Smooth muscle cell (in vitro differentiated cells): ENCODE data around the gene OR2T34. TPM values are rescaled to one million over a fixed set of nuclear protein-coding genes. Genes with fewer than 3 reads are reported as not detected.
"Not testable (repeated sequence)": the region's sequence is repeated elsewhere in the genome, so short reads cannot be mapped to it uniquely, and the experiment has no call there.

Experiments
- DNase-seq: peaks from one replicate; lab custom pipeline; 2025; ENCODE audit not compliant: unreplicated experiment; lab: John Stamatoyannopoulos, UW
- H2AFZ ChIP-seq: fragments of 200-600 bp; sonication (generic); 2 replicates; pipeline ENCODE4 v1.6.0; 2016; ENCODE audit warnings: antibody characterized with exemption, low read depth, mild to moderate bottlenecking
- H3F3A ChIP-seq: fragments of 200-600 bp; sonication (generic); 2 replicates; pipeline ENCODE4 v1.6.0; 2017; ENCODE audit warnings: antibody characterized with exemption, low read depth
- H3K27ac ChIP-seq: fragments of 200-600 bp; sonication (generic); 2 replicates; pipeline ENCODE4 v1.5.1; 2016; ENCODE audit warnings: low read depth, mild to moderate bottlenecking
- H3K27me3 ChIP-seq: fragments of 200-600 bp; sonication (generic); 2 replicates; pipeline ENCODE4 v1.6.1; 2016; ENCODE audit warnings: low read depth, mild to moderate bottlenecking
- H3K36me3 ChIP-seq: fragments of 200-600 bp; sonication (generic); 2 replicates; pipeline ENCODE4 v1.5.1; 2016; ENCODE audit warnings: low read depth
- H3K4me1 ChIP-seq: fragments of 200-600 bp; sonication (generic); 2 replicates; pipeline ENCODE4 v1.5.1; 2016; ENCODE audit warnings: low read depth
- H3K4me2 ChIP-seq: fragments of 200-600 bp; sonication (generic); 2 replicates; pipeline ENCODE4 v1.6.0; 2016; ENCODE audit warnings: mild to moderate bottlenecking
- H3K4me3 ChIP-seq: fragments of 200-600 bp; sonication (generic); 2 replicates; pipeline ENCODE4 v1.5.1; 2016; ENCODE audit warnings: mild to moderate bottlenecking
- H3K79me2 ChIP-seq: fragments of 200-600 bp; sonication (generic); 2 replicates; pipeline ENCODE4 v1.6.0; 2016; ENCODE audit warnings: low read depth, mild to moderate bottlenecking
- H3K9ac ChIP-seq: fragments of 200-600 bp; sonication (generic); 2 replicates; pipeline ENCODE4 v1.6.0; 2016; ENCODE audit warnings: low read depth
- H3K9me3 ChIP-seq: fragments of 200-600 bp; sonication (generic); replicated peaks from 2 replicates; pipeline ENCODE4 v1.5.1; 2016; ENCODE audit warnings: low read depth
- H4K20me1 ChIP-seq: fragments of 200-600 bp; sonication (generic); 2 replicates; pipeline ENCODE4 v1.6.0; 2016; ENCODE audit warnings: low read depth
- WGBS: methylation state at CpG from one replicate; pipeline ENCODE4 v1.1.7; 2016; ENCODE audit warnings: low lambda C conversion rate; 5-methylcytosine and 5-hydroxymethylcytosine counted together
- polyA plus RNA-seq: library from polyadenylated mRNA; unstranded; fragments of >200 nt; fragmentation: Nextera tagmentation; extraction: Ambion mirVana; gene quantifications from 2 replicates; pipeline ENCODE4 v1.2.1, GENCODE V29; 2016
- small RNA-seq: library from RNA; depleted of rRNA; stranded (forward); fragments of <200 nt; gene quantifications from one replicate; pipeline ENCODE3, GENCODE V24; 2014
- total RNA-seq: library from RNA; depleted of rRNA; stranded (reverse); fragments of >200 nt; gene quantifications from 2 replicates; pipeline ENCODE4 v1.2.3, GENCODE V29; 2014

The OR2T34 gene
- total and polyA plus RNA-seq, 2 experiments from 2014 or later = not detected

- not testable (repeated sequence) for H3K79me2 ChIP-seq, H3K4me3 ChIP-seq, H4K20me1 ChIP-seq, H3K9ac ChIP-seq, H2AFZ ChIP-seq, H3F3A ChIP-seq, DNase-seq, H3K9me3 ChIP-seq, H3K27me3 ChIP-seq, H3K27ac ChIP-seq, H3K4me2 ChIP-seq, H3K36me3 ChIP-seq, H3K4me1 ChIP-seq
- WGBS = no CpG with 5 or more reads among the region's 6 CpGs
Measured at GRCh38 chr1:248551027-248551426, 23.5 kb downstream of the OR2T34 start.

DNA sequence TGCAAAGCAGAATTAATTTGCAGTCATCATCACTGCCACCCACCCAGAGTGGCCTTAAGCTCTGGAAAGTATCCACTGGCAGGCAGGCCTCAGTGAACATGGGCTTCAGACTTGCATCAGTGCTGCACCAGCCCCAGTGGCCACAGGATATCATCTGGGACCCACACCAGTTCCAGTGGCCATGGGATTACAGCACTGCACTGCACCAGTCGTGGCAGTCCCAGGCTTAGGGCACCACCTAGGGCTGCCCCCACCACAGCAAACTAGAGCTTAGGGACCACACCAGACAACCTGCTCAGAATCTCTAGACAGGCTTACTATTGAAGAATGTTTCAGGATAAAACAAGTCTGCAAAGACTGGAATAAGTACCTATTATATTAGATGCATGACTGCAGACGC is 27.2 kb downstream of the OR2T34 start:
- H3K36me3 ChIP-seq, H3K27me3 ChIP-seq, H3K4me3 ChIP-seq, H3F3A ChIP-seq, H4K20me1 ChIP-seq, H3K9me3 ChIP-seq, H3K4me1 ChIP-seq, H3K4me2 ChIP-seq, H2AFZ ChIP-seq, H3K79me2 ChIP-seq, H3K9ac ChIP-seq, H3K27ac ChIP-seq, DNase-seq: not testable (repeated sequence)
- no CpG with 5 or more reads among the region's 2 CpGs for WGBS

GRCh38 chr1:248537449-248537848 is 37.1 kb downstream of the OR2T34 start:
- H3K79me2 ChIP-seq, H3F3A ChIP-seq, H3K4me3 ChIP-seq, H3K27ac ChIP-seq, H3K9ac ChIP-seq, H3K4me1 ChIP-seq, H3K36me3 ChIP-seq, H2AFZ ChIP-seq, H3K9me3 ChIP-seq, H4K20me1 ChIP-seq, H3K27me3 ChIP-seq, DNase-seq, H3K4me2 ChIP-seq: not testable (repeated sequence)

Small RNA genes within 50 kb of the gene (small RNA-seq; reads per million reads assigned to genes)
- gene RF00019 = not detected

Other genes starting within 250 kb of the OR2T34 start
- gene OR14C36, start 226.0 kb downstream of the OR2T34 start, total RNA-seq = not detected in 2 replicates
- gene OR14C36, start 226.0 kb downstream of the OR2T34 start, polyA plus RNA-seq = not detected in 2 replicates
- not detected in 2 replicates for gene OR2T4, start 213.1 kb downstream of the OR2T34 start, total RNA-seq
- gene OR2T4, start 213.1 kb downstream of the OR2T34 start, polyA plus RNA-seq = not detected in 2 replicates
- not detected in 2 replicates for gene OR2T6, start 199.0 kb downstream of the OR2T34 start, total RNA-seq
- not detected in 2 replicates for gene OR2T6, start 199.0 kb downstream of the OR2T34 start, polyA plus RNA-seq
- not detected in 2 replicates for gene OR2T1, start 171.7 kb downstream of the OR2T34 start, total RNA-seq
- not detected in 2 replicates for gene OR2T1, start 171.7 kb downstream of the OR2T34 start, polyA plus RNA-seq
- gene OR2T2, start 129.1 kb downstream of the OR2T34 start, total RNA-seq = not detected in 2 replicates
- not detected in 2 replicates for gene OR2T2, start 129.1 kb downstream of the OR2T34 start, polyA plus RNA-seq
- gene OR2T3, start 101.4 kb downstream of the OR2T34 start, total RNA-seq = not detected in 2 replicates
- not detected in 2 replicates for gene OR2T3, start 101.4 kb downstream of the OR2T34 start, polyA plus RNA-seq
- 0.04 TPM in 1 of 2 replicates, not detected in the other for gene OR2T5, start 86.2 kb downstream of the OR2T34 start, total RNA-seq
- gene OR2T5, start 86.2 kb downstream of the OR2T34 start, polyA plus RNA-seq = not detected in 2 replicates
- gene OR2G6, start 66.7 kb downstream of the OR2T34 start, total RNA-seq = not detected in 2 replicates
- not detected in 2 replicates for gene OR2G6, start 66.7 kb downstream of the OR2T34 start, polyA plus RNA-seq
- not detected in 2 replicates for gene OR2T29, start 12.0 kb downstream of the OR2T34 start, total RNA-seq
- not detected in 2 replicates for gene OR2T29, start 12.0 kb downstream of the OR2T34 start, polyA plus RNA-seq
- not detected in 2 replicates for gene OR2T10, start 22.9 kb upstream of the OR2T34 start, total RNA-seq
- not detected in 2 replicates for gene OR2T10, start 22.9 kb upstream of the OR2T34 start, polyA plus RNA-seq
- gene OR2T11, start 60.3 kb upstream of the OR2T34 start, total RNA-seq = not detected in 2 replicates
- gene OR2T11, start 60.3 kb upstream of the OR2T34 start, polyA plus RNA-seq = not detected in 2 replicates
- gene OR2T35, start 70.5 kb upstream of the OR2T34 start, total RNA-seq = not detected in 2 replicates
- not detected in 2 replicates for gene OR2T35, start 70.5 kb upstream of the OR2T34 start, polyA plus RNA-seq
- not detected in 2 replicates for gene OR2T27, start 80.8 kb upstream of the OR2T34 start, total RNA-seq
- not detected in 2 replicates for gene OR2T27, start 80.8 kb upstream of the OR2T34 start, polyA plus RNA-seq
- not detected in 2 replicates for gene OR14I1, start 128.0 kb upstream of the OR2T34 start, total RNA-seq
- not detected in 2 replicates for gene OR14I1, start 128.0 kb upstream of the OR2T34 start, polyA plus RNA-seq
- gene LYPD8, start 181.0 kb upstream of the OR2T34 start, total RNA-seq = not detected in 2 replicates
- not detected in 2 replicates for gene LYPD8, start 181.0 kb upstream of the OR2T34 start, polyA plus RNA-seq